ENCODE data around the gene SRRT.
"Not testable (repeated sequence)": the region's sequence is repeated elsewhere in the genome, so short reads cannot be mapped to it uniquely, and the experiment has no call there.

SRRT gene

DNA sequence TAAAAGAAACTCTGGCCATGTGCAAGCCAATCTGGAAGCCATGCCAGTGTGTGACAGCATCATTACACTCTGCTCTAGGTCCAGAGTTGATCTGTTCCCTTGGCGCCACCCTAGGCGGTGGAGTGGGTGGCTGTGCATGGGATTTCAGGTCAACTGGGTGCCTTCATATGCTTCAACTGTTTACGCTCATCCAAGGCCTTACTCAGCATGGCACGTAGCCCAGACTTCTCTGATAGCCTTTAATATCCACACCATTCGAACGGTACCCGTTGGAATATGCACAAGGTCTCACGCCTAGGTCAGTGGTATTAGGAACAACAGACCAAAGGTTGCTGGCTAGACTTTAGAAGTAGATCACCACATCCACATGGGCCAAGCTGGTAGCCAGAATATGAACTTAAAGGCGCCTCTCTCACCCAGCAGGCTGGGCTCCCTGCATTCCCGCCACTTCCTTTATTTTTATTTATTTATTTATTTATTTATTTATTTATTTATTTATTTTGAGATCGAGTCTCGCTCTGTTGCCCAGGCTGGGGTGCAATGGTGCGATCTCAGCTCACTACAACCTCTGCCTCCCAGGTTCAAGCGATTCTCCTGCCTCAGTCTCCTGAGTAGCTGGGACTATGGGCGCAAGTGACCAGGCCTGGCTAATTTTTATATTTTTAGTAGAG is 39.4 kb downstream of the SRRT start:
- FAIRE-seq (peak; percentile 20), DNase-seq (ENCODE audit: insufficient read length, low spot score) (no peak)
- no peak for TF ChIP-seq SPI1 (IDR thresholded peaks at IDR 0.05; ENCODE audit: low read depth, low read length)
- no peak for TF ChIP-seq POLR2A (IDR thresholded peaks at IDR 0.05; ENCODE audit: low read depth, low read length)
- TF ChIP-seq POLR2AphosphoS5 (IDR thresholded peaks at IDR 0.05; ENCODE audit: low read depth, low read length): no peak
- TF ChIP-seq POU2F2 (IDR thresholded peaks at IDR 0.05; ENCODE audit: low read depth, low read length): no peak
- TF ChIP-seq TAF1 (IDR thresholded peaks at IDR 0.05; ENCODE audit: low read depth, low read length): no peak
- TF ChIP-seq PAX5 (IDR thresholded peaks at IDR 0.05; ENCODE audit: insufficient read depth, low read length, severe bottlenecking): no peak

DNA sequence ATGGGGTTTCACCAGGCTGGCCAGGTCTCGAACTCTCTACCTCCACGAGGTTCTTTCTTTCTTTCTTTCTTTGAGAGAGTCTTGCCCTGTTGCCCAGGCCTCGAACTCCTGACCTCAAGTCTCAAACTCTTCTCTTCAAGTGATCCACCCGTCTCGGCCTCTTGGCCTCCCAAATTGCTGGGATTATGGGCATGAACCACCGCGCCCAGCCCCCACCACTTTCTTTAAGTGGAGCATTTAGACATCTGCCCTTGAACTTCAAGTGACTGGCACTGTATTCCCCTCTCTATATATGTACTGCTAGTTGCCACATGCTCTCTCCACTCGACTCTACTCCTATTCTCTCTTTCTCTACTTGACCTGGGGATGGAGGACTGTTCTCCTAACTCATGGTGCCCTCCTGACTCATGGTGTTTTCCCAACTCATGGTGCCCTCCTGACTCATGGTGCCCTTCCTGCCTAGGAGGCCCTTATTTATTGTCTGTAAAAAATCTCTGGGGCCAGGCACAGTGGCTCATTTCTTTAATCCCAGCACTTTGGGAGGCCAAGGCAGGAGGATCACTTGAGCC is 40.1 kb downstream of the SRRT start:
- no peak for TF ChIP-seq POU2F2 (IDR thresholded peaks at IDR 0.05; ENCODE audit: low read depth, low read length)
- no peak for FAIRE-seq
- DNase-seq (ENCODE audit: insufficient read length, low spot score): no peak

GRCh38 chr7:100919335-100919734 is 44.4 kb downstream of the SRRT start:
- not testable (repeated sequence) for DNase-seq (ENCODE audit: insufficient read length, low spot score); FAIRE-seq

- FAIRE-seq: not testable (repeated sequence)
These were observed 45.0 kb downstream of the SRRT start for GRCh38 chr7:100919779-100920437.

DNA sequence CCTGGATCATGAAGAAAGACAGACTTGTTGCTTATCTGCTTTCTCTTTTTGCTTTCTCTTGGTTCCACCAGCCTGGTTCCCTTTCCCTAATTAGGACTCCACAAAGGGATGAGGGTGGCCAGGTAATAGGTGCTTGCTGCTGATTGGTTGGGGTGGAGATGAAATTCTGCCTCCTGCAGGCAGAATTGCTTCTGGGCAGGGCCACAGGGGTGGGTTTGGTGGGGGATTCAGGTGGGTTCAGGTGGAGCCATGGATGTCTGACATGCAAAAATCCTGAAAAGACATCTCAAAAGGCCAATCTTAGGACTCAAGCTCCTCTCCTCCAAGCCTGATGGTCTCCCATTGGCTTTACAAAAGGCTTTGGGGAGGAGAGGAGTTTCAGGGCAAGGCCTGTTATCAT is 46.1 kb downstream of the SRRT start:
- DNase-seq (ENCODE audit: insufficient read length, low spot score): no peak
- FAIRE-seq: no peak
- no peak for TF ChIP-seq POLR2AphosphoS5 (IDR thresholded peaks at IDR 0.05; ENCODE audit: low read depth, low read length)
- no peak for TF ChIP-seq PAX5 (IDR thresholded peaks at IDR 0.05; ENCODE audit: insufficient read depth, low read length, severe bottlenecking)
- TF ChIP-seq SPI1 (IDR thresholded peaks at IDR 0.05; ENCODE audit: low read depth, low read length): no peak
- no peak for TF ChIP-seq POLR2A (IDR thresholded peaks at IDR 0.05; ENCODE audit: low read depth, low read length)
- TF ChIP-seq TAF1 (IDR thresholded peaks at IDR 0.05; ENCODE audit: low read depth, low read length): no peak

More at GRCh38 chr7:100919779-100920437, 45.0 kb downstream of the SRRT start:
- not testable (repeated sequence) for DNase-seq (ENCODE audit: insufficient read length, low spot score)

DNA sequence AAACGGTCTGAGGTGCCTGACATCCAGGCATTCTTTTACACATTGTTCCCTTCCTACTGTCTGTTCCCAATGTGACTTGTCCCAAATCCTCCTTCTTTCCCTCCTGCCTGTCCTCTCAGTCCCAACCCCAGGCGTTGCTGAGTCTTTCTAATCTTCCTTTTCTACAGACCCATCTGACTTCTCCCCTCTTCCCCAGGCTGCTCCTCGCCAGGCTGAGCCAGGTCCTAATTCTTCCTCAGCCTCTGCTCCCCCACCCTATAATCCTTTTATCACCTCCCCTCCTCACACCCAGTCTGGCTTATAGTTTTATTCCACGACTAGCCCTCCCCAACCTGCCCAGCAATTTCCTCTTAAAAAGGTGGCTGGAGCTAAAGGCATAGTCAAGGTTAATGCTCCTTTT is 48.7 kb downstream of the SRRT start:
- DNase-seq (ENCODE audit: insufficient read length, low spot score); FAIRE-seq: not testable (repeated sequence)

GRCh38 chr7:100929808-100930174 is 54.9 kb downstream of the SRRT start:
- no peak for FAIRE-seq
- no peak for TF ChIP-seq SPI1 (IDR thresholded peaks at IDR 0.05; ENCODE audit: low read depth, low read length)
- TF ChIP-seq TAF1 (IDR thresholded peaks at IDR 0.05; ENCODE audit: low read depth, low read length): no peak
- TF ChIP-seq PAX5 (IDR thresholded peaks at IDR 0.05; ENCODE audit: insufficient read depth, low read length, severe bottlenecking): no peak
- TF ChIP-seq POLR2AphosphoS5 (IDR thresholded peaks at IDR 0.05; ENCODE audit: low read depth, low read length): no peak
- no peak for TF ChIP-seq POLR2A (IDR thresholded peaks at IDR 0.05; ENCODE audit: low read depth, low read length)
- TF ChIP-seq POU2F2 (IDR thresholded peaks at IDR 0.05; ENCODE audit: low read depth, low read length): no peak
- no peak for DNase-seq (ENCODE audit: insufficient read length, low spot score)

- DNase-seq (ENCODE audit: insufficient read length, low spot score): no peak
- no peak for TF ChIP-seq TAF1 (IDR thresholded peaks at IDR 0.05; ENCODE audit: low read depth, low read length)
- no peak for TF ChIP-seq SPI1 (IDR thresholded peaks at IDR 0.05; ENCODE audit: low read depth, low read length)
- no peak for TF ChIP-seq POLR2AphosphoS5 (IDR thresholded peaks at IDR 0.05; ENCODE audit: low read depth, low read length)
- no peak for TF ChIP-seq PAX5 (IDR thresholded peaks at IDR 0.05; ENCODE audit: insufficient read depth, low read length, severe bottlenecking)
- TF ChIP-seq POLR2A (IDR thresholded peaks at IDR 0.05; ENCODE audit: low read depth, low read length): no peak
- TF ChIP-seq POU2F2 (IDR thresholded peaks at IDR 0.05; ENCODE audit: low read depth, low read length): no peak
- no peak for FAIRE-seq
These were observed 58.8 kb downstream of the SRRT start for GRCh38 chr7:100933734-100934133.

DNA sequence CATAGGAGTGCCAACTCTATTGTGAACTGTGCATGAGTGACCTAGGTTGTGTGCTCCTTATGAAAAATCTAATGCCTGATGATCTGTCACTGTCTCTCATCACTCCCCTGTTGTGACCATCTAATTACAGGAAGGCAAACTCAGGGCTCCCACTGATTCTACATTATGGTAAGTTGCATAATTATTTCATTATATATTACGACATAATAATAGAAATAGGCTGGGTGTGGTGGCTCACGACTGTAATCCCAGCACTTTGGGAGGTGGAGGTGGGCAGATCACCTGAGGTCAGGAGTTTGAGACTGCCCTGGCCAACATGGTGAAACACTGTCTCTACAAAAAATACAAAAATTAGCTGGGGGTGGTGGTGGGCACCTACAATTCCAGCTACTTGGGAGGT is 60.5 kb downstream of the SRRT start:
- not testable (repeated sequence) for DNase-seq (ENCODE audit: insufficient read length, low spot score); FAIRE-seq

DNA sequence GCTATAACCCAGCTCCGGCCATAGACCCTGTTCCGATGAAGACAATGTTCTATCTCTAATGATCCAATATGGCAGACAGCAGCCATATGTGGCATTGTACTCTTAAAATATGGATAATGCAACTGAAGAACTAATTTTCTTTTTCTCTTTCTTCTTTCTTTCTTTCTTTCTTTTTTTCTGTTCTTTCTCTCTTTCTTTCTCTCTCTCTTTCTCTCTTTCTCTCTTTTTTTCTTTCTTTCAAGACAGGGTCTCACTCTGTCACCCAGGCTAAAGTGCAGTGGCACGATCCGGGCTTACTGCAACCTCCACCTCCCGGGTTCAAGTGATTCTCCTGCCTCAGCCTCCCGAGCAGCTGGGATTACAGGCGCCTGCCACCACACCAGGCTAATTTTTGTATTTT is 61.3 kb downstream of the SRRT start:
- FAIRE-seq; DNase-seq (ENCODE audit: insufficient read length, low spot score): not testable (repeated sequence)

Data from GM12891 (cell line).